ENCODE results near the gene PPP1R14B.

DNA sequence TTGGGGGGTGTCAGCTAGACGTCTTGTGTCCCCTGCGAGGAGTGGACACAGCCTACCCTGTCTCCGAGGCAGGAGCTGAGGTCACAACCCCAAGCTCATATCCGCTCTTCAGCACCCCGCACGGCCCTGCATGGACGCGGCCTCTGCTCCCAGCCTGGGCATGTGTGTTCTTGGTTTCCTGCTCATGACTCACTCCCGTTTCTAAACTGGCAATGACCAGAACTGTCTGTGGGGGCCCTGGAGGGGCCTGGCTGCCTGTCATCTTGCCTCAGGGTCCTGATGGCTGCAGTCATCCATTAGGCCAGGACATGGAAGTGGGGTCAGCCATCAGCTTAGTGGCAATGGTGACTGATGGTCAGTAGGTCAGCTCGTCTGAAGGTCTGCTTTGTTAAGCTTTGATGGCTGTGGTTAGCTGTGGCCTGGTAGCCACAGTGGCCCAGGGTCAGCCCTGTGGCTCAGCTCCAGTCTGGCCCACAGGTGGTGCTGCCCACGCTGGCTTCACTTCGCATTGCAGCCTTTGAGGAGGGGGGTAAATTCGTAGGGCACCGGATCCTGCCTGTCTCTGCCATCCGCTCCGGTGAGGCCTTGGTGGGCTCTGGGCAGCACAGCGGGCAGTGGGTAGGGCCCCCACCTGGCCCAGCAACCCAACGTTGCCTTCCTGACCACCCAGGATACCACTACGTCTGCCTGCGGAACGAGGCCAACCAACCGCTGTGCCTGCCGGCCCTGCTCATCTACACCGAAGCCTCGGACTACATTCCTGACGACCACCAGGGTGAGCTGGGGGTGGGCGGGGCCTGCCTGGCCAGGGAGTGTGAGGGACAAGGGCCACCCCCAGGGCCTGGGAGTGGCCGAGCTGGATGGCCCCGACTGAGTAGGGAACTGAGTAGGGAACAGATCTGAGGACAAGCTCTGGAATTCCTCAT, 16.5 kb upstream of the PPP1R14B start:
- TF ChIP-seq CTCF (conservative IDR thresholded peaks at IDR 0.05) (no peak), EZH2 (IDR thresholded peaks at IDR 0.05; ENCODE audit: low read depth) (no peak)
